HEK293 (cell line): ENCODE data around the gene WDFY3.

Experiments
- CTCF ChIA-PET: fragments of 350-600 bp; formaldehyde crosslinking; extraction: SDS; loops from one replicate; lab custom pipeline; 2021; ENCODE audit warnings: antibody characterized with exemption; lab: Yijun Ruan, JAX
- POLR2A ChIA-PET: fragments of 300-600 bp; formaldehyde crosslinking; extraction: SDS; loops from one replicate; lab custom pipeline; 2020; ENCODE audit warnings: antibody characterized with exemption, inconsistent platforms; lab: Yijun Ruan, JAX
- H3K27ac ChIP-seq: fragments of 200-500 bp; sonication (Bioruptor generic); 2 replicates; pipeline ENCODE4 v1.5.1; 2014; ENCODE audit warnings: low read depth, low read length, control low read depth, inconsistent platforms; ENCODE audit errors: extremely low read depth
- H3K36me3 ChIP-seq, 2 experiments: fragments of 200-500 bp in 1 of 2; sonication (Bioruptor generic) in 1 of 2; 1 replicate in 1 of 2; 2 replicates in 1 of 2; pipeline ENCODE4 v1.5.1; 2014 to 2017; ENCODE audit warnings: inconsistent platforms in 2 of 2, low read length in 2 of 2; ENCODE audit not compliant: control insufficient read depth in 2 of 2, insufficient read depth in 1 of 2
- H3K4me1 ChIP-seq: fragments of 200-500 bp; sonication (Bioruptor generic); 2 replicates; pipeline ENCODE4 v1.5.1; 2014; ENCODE audit warnings: mild to moderate bottlenecking, low read length, inconsistent platforms; ENCODE audit not compliant: control insufficient read depth, insufficient read depth
- H3K4me3 ChIP-seq: 2 replicates; pipeline ENCODE4 v1.5.1; 2011; ENCODE audit warnings: low read depth, mild to moderate bottlenecking, control low read depth, low read length, moderate library complexity
- H3K9me3 ChIP-seq: fragments of 200-500 bp; sonication (Bioruptor generic); 2 replicates; pipeline ENCODE4 v1.5.1; 2014; ENCODE audit warnings: low read depth, low read length, inconsistent platforms; ENCODE audit not compliant: control insufficient read depth, insufficient read depth
- KLF16 ChIP-seq: fragments of 450-650 bp; formaldehyde crosslinking; IDR thresholded peaks from 2 replicates; pipeline ENCODE4 v1.5.1; 2017; ENCODE audit warnings: missing biosample characterization, missing genetic modification characterization
- MYNN ChIP-seq: fragments of 450-650 bp; formaldehyde crosslinking; IDR thresholded peaks from 2 replicates; pipeline ENCODE4 v1.5.1; 2016; ENCODE audit warnings: missing biosample characterization, missing genetic modification characterization, borderline replicate concordance
- WT1 ChIP-seq: fragments of 450-650 bp; formaldehyde crosslinking; IDR thresholded peaks from 2 replicates; pipeline ENCODE4 v1.5.1; 2016; ENCODE audit warnings: missing biosample characterization, missing genetic modification characterization
- ZBTB6 ChIP-seq: fragments of 450-650 bp; formaldehyde crosslinking; IDR thresholded peaks from 2 replicates; pipeline ENCODE4 v1.5.1; 2017; ENCODE audit warnings: missing biosample characterization, missing genetic modification characterization
- ZNF350 ChIP-seq: fragments of 450-650 bp; formaldehyde crosslinking; IDR thresholded peaks from 2 replicates; pipeline ENCODE4 v1.5.0; 2017; ENCODE audit warnings: missing biosample characterization, mild to moderate bottlenecking, missing genetic modification characterization
- ZNF391 ChIP-seq: fragments of 450-650 bp; formaldehyde crosslinking; IDR thresholded peaks from 2 replicates; pipeline ENCODE4 v1.5.1; 2016; ENCODE audit warnings: low read depth, missing biosample characterization, missing genetic modification characterization, borderline replicate concordance
- ZNF473 ChIP-seq: fragments of 450-650 bp; formaldehyde crosslinking; IDR thresholded peaks from 2 replicates; pipeline ENCODE4 v1.5.1; 2017; ENCODE audit warnings: missing biosample characterization, missing genetic modification characterization
- ZNF530 ChIP-seq: fragments of 450-650 bp; formaldehyde crosslinking; IDR thresholded peaks from 2 replicates; pipeline ENCODE4 v1.5.1; 2016; ENCODE audit warnings: low read depth, missing biosample characterization, missing genetic modification characterization
- ZNF549 ChIP-seq: fragments of 450-650 bp; IDR thresholded peaks from 2 replicates; pipeline ENCODE4 v1.5.1; 2018; ENCODE audit warnings: missing biosample characterization, missing genetic modification characterization, mild to moderate bottlenecking, inconsistent platforms, moderate library complexity
- ZNF600 ChIP-seq: fragments of 450-650 bp; formaldehyde crosslinking; IDR thresholded peaks from 2 replicates; pipeline ENCODE4 v1.5.1; 2016; ENCODE audit warnings: missing biosample characterization, missing genetic modification characterization
- ZNF660 ChIP-seq: fragments of 450-650 bp; IDR thresholded peaks from 2 replicates; pipeline ENCODE4 v1.5.1; 2018; ENCODE audit warnings: missing biosample characterization, mild to moderate bottlenecking, missing genetic modification characterization
- ZNF76 ChIP-seq: fragments of 450-650 bp; formaldehyde crosslinking; IDR thresholded peaks from 2 replicates; pipeline ENCODE4; 2016; ENCODE audit warnings: low read depth, missing biosample characterization, missing genetic modification characterization, borderline replicate concordance
- ZNF837 ChIP-seq: fragments of 450-650 bp; formaldehyde crosslinking; IDR thresholded peaks from 2 replicates; pipeline ENCODE4 v1.5.1; 2016; ENCODE audit warnings: missing biosample characterization, missing genetic modification characterization
- ZSCAN23 ChIP-seq: fragments of 450-650 bp; formaldehyde crosslinking; IDR thresholded peaks from 2 replicates; pipeline ENCODE4 v1.5.1; 2016; ENCODE audit warnings: missing biosample characterization, missing genetic modification characterization
- TF ChIP-seq, protein P1 (sequence below): fragments of 450-650 bp; formaldehyde crosslinking; IDR thresholded peaks from 2 replicates; pipeline ENCODE4 v1.5.1; 2016; ENCODE audit warnings: missing biosample characterization, missing genetic modification characterization

Gene WDFY3

DNA sequence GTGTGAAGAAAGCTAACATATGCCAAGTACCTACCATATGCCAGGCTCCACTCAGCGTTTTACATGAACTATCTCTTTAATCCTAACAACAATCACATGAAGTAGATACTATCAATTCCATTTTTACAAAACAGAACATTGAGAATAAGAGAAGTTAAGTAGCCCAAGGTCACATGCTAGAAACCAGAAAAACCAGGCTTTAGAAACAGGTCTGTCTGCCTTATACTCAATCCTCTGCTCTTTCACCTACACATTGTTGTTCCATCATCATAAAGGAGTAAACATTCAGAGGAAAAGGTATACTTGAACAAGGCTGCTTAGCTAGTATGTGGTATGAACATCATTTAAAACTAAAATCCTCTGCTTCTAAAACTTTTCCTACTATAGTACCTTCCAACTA lies 42.1 kb downstream of the WDFY3 start:
- ChIA-PET CTCF (no interaction called here), POLR2A (no interaction called here)
- Histone ChIP-seq H3K9me3 (no peaks in the 10 kb centered on the region), H3K4me1 (no peaks in the 10 kb centered on the region), H3K4me3 (no peak overlapping the region), H3K36me3 (peaks cover 0 to 18% of the 10 kb centered on the region in 2 experiments; a peak in 1 of 3 replicates), H3K27ac (no peak overlapping the region)
- TF ChIP-seq WT1 (tag by site-specific recombination): no peak
- no peak for TF ChIP-seq KLF16 (tag by site-specific recombination)
- no peak for TF ChIP-seq MYNN (tag by site-specific recombination)
- no peak for TF ChIP-seq ZNF76 (tag by site-specific recombination)
- no peak for TF ChIP-seq ZNF549 (tag by site-specific recombination)
- TF ChIP-seq ZNF660 (tag by site-specific recombination): no peak
- no peak for TF ChIP-seq ZNF391 (tag by site-specific recombination)
- no peak for TF ChIP-seq ZNF350 (tag by site-specific recombination)
- TF ChIP-seq ZNF530 (tag by site-specific recombination): no peak
- no peak for TF ChIP-seq ZNF837 (tag by site-specific recombination)
- no peak for TF ChIP-seq ZNF473

- H3K27ac ChIP-seq: no peak overlapping the region
- H3K4me3 ChIP-seq: no peak overlapping the region
- CTCF ChIA-PET: no interaction called here
- TF ChIP-seq, protein P1, sequence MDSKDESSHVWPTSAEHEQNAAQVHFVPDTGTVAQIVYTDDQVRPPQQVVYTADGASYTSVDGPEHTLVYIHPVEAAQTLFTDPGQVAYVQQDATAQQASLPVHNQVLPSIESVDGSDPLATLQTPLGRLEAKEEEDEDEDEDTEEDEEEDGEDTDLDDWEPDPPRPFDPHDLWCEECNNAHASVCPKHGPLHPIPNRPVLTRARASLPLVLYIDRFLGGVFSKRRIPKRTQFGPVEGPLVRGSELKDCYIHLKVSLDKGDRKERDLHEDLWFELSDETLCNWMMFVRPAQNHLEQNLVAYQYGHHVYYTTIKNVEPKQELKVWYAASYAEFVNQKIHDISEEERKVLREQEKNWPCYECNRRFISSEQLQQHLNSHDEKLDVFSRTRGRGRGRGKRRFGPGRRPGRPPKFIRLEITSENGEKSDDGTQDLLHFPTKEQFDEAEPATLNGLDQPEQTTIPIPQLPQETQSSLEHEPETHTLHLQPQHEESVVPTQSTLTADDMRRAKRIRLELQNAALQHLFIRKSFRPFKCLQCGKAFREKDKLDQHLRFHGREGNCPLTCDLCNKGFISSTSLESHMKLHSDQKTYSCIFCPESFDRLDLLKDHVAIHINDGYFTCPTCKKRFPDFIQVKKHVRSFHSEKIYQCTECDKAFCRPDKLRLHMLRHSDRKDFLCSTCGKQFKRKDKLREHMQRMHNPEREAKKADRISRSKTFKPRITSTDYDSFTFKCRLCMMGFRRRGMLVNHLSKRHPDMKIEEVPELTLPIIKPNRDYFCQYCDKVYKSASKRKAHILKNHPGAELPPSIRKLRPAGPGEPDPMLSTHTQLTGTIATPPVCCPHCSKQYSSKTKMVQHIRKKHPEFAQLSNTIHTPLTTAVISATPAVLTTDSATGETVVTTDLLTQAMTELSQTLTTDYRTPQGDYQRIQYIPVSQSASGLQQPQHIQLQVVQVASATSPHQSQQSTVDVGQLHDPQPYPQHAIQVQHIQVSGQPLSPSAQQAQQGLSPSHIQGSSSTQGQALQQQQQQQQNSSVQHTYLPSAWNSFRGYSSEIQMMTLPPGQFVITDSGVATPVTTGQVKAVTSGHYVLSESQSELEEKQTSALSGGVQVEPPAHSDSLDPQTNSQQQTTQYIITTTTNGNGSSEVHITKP: 0 out of 2 replicates have a peak, but pooled peaks have one; percentile 10
- TF ChIP-seq ZBTB6 (tag by site-specific recombination): no peak
- H3K4me1 ChIP-seq: peaks cover 3% of the 10 kb centered on the region; the same call in 1 of the 2 replicates
- peaks cover 0 to 5% of the 10 kb centered on the region in 2 experiments; a peak in 1 of 3 replicates for H3K36me3 ChIP-seq
- no peaks in the 10 kb centered on the region for H3K9me3 ChIP-seq
- POLR2A ChIA-PET: no interaction called here
Observed at GRCh38 chr4:84920617-84921016, 45.9 kb downstream of the WDFY3 start.

GRCh38 chr4:84917869-84918600 lies 48.5 kb downstream of the WDFY3 start:
- POLR2A ChIA-PET: no interaction called here
- H3K4me1 ChIP-seq: peaks cover 7% of the 10 kb centered on the region; the same call in 1 of the 2 replicates
- H3K27ac ChIP-seq: no peak overlapping the region
- TF ChIP-seq ZSCAN23 (tag by site-specific recombination) (no peak), ZNF600 (tag by site-specific recombination) (0 out of 2 replicates have a peak, but pooled peaks have one; percentile 21)
- TF ChIP-seq, all 188 proteins: peak for 1
- Histone ChIP-seq H3K4me3 (no peak overlapping the region), H3K9me3 (no peaks in the 10 kb centered on the region), H3K36me3 (peaks cover 0 to 5% of the 10 kb centered on the region in 2 experiments; a peak in 1 of 3 replicates)
- CTCF ChIA-PET: no interaction called here
